Measurements from ENCODE around the gene FAM20A.
"Not testable (repeated sequence)": the region's sequence is repeated elsewhere in the genome, so short reads cannot be mapped to it uniquely, and the experiment has no call there.

FAM20A gene

GRCh38 chr17:68564415-68565111 lies 36.6 kb downstream of the FAM20A start:
- DNase-seq: no peak

GRCh38 chr17:68562736-68563135 lies 38.4 kb downstream of the FAM20A start:
- DNase-seq: no peak

GRCh38 chr17:68560966-68561720 lies 40.0 kb downstream of the FAM20A start:
- no peak for DNase-seq

- DNase-seq: no peak
Observed at GRCh38 chr17:68559316-68559715, 41.9 kb downstream of the FAM20A start.

- no peak for DNase-seq
Observed at GRCh38 chr17:68556551-68556950, 44.6 kb downstream of the FAM20A start.

- DNase-seq: peak; percentile 17
Observed at GRCh38 chr17:68544111-68544915, 56.9 kb downstream of the FAM20A start.

GRCh38 chr17:68542698-68543463 lies 58.3 kb downstream of the FAM20A start:
- no peak for DNase-seq

- no peak for DNase-seq
Observed at GRCh38 chr17:68541816-68542215, 59.4 kb downstream of the FAM20A start.

- DNase-seq: no peak
Observed at GRCh38 chr17:68540981-68541380, 60.2 kb downstream of the FAM20A start.

- no peak for DNase-seq
Observed at GRCh38 chr17:68539548-68540467, 61.4 kb downstream of the FAM20A start.

GRCh38 chr17:68535922-68536321 lies 65.2 kb downstream of the FAM20A start:
- no peak for DNase-seq

GRCh38 chr17:68534695-68535088 lies 66.5 kb downstream of the FAM20A start:
- no peak for DNase-seq

GRCh38 chr17:68533887-68534694 lies 67.1 kb downstream of the FAM20A start:
- DNase-seq: no peak

GRCh38 chr17:68532826-68533225 lies 68.3 kb downstream of the FAM20A start:
- DNase-seq: no peak

GRCh38 chr17:68531252-68531651 lies 69.9 kb downstream of the FAM20A start:
- no peak for DNase-seq

GRCh38 chr17:68527314-68527713 lies 73.9 kb downstream of the FAM20A start:
- DNase-seq: no peak

GRCh38 chr17:68526548-68526947 lies 74.6 kb downstream of the FAM20A start:
- DNase-seq: no peak

- no peak for DNase-seq
Observed at GRCh38 chr17:68522266-68522665, 78.9 kb downstream of the FAM20A start.

GRCh38 chr17:68519911-68520310 lies 81.3 kb downstream of the FAM20A start:
- DNase-seq: no peak

GRCh38 chr17:68519051-68519450 lies 82.1 kb downstream of the FAM20A start:
- not testable (repeated sequence) for DNase-seq

Measured in NCI-H524 treated with DMSO at 0.1 percent for 48 hours (cell line).